H1 (cell line): ENCODE measurements around the gene LRP1. TPM values are rescaled to one million over a fixed set of nuclear protein-coding genes. Genes with fewer than 3 reads are reported as not detected.

Source experiments
- CTCF ChIA-PET: fragments of 300-600 bp; sonication (Branson Sonifier 250); formaldehyde crosslinking; loops from one replicate; lab custom pipeline; 2021; ENCODE audit not compliant: partially characterized antibody; lab: Charles Lee
- POLR2A ChIA-PET: fragments of 300-600 bp; sonication (Branson Sonifier 250); formaldehyde crosslinking; loops from one replicate; lab custom pipeline; 2021; ENCODE audit warnings: inconsistent platforms; ENCODE audit not compliant: partially characterized antibody; lab: Charles Lee
- DNase-seq, 2 experiments: peaks; one replicate each; pipeline versions ENCODE4 v3.0.0 to v3.0.0-alpha.2; 2010 to 2022; ENCODE audit warnings: low spot score in 2 of 2, low read depth in 1 of 2, mixed read lengths in 1 of 2
- FAIRE-seq: peaks from 2 replicates; lab custom pipeline; 2011; peaks lifted over from hg19 to GRCh38; lab: Jason Lieb, UNC
- H2AFZ ChIP-seq: 2 replicates; pipeline ENCODE4 v1.8.1; 2012; ENCODE audit warnings: low read length, inconsistent platforms
- H2AK5ac ChIP-seq: 2 replicates; pipeline ENCODE4 v1.6.1; 2013; ENCODE audit warnings: low read depth, low read length
- H2BK120ac ChIP-seq: replicated peaks from 2 replicates; pipeline ENCODE3; 2013; ENCODE audit warnings: low read depth, low read length, inconsistent platforms
- H2BK12ac ChIP-seq: 2 replicates; pipeline ENCODE4 v1.6.1; 2013; ENCODE audit warnings: low read depth, low read length
- H2BK15ac ChIP-seq: 2 replicates; pipeline ENCODE4 v1.6.1; 2013; ENCODE audit warnings: low read length
- H2BK20ac ChIP-seq: 2 replicates; pipeline ENCODE4 v1.6.1; 2013; ENCODE audit warnings: low read length
- H2BK5ac ChIP-seq: 2 replicates; pipeline ENCODE4 v1.6.1; 2013; ENCODE audit warnings: low read depth, low read length
- H3K14ac ChIP-seq: 2 replicates; pipeline ENCODE4 v1.6.1; 2013; ENCODE audit warnings: inconsistent platforms; ENCODE audit not compliant: insufficient read length
- H3K18ac ChIP-seq: 2 replicates; pipeline ENCODE4 v1.6.1; 2013; ENCODE audit warnings: low read length; ENCODE audit errors: extremely low read depth
- H3K23ac ChIP-seq: 2 replicates; pipeline ENCODE4 v1.6.1; 2013; ENCODE audit warnings: inconsistent platforms; ENCODE audit not compliant: insufficient read length
- H3K23me2 ChIP-seq: 2 replicates; pipeline ENCODE4 v1.6.1; 2013; ENCODE audit warnings: low read depth, low read length
- H3K27ac ChIP-seq: 2 replicates; pipeline ENCODE4 v1.6.1; 2011; ENCODE audit warnings: low read depth, low read length, inconsistent platforms
- H3K27me3 ChIP-seq, 4 experiments: replicated peaks in 1 of 4; 1 replicate in 1 of 4; 2 replicates in 3 of 4; pipeline versions ENCODE4 v1.6.1 to v1.8.1; 2011 to 2013; ENCODE audit warnings: low read length in 3 of 4, mild to moderate bottlenecking in 3 of 4, inconsistent platforms in 2 of 4, mixed read lengths in 2 of 4, moderate library complexity in 1 of 4; ENCODE audit not compliant: control insufficient read depth in 3 of 4, insufficient read depth in 3 of 4; ENCODE audit errors: extremely low read depth in 1 of 4
- H3K36me3 ChIP-seq, 4 experiments: 2 replicates each; pipeline versions ENCODE4 v1.6.1 to v1.8.1; 2011 to 2013; ENCODE audit warnings: mild to moderate bottlenecking in 4 of 4, low read length in 3 of 4, moderate library complexity in 2 of 4, control low read depth in 1 of 4, inconsistent platforms in 1 of 4; ENCODE audit not compliant: insufficient read depth in 4 of 4, control insufficient read depth in 2 of 4
- H3K4ac ChIP-seq: replicated peaks from 2 replicates; pipeline ENCODE3; 2013; ENCODE audit warnings: low read length, low read depth, mixed read lengths, inconsistent platforms; ENCODE audit not compliant: insufficient read length
- H3K4me1 ChIP-seq, 4 experiments: replicated peaks in 1 of 4; 1 replicate in 1 of 4; 2 replicates in 3 of 4; pipeline versions ENCODE4 v1.6.1 to v1.8.1; 2011 to 2013; ENCODE audit warnings: low read length in 3 of 4, inconsistent platforms in 2 of 4, mixed read lengths in 1 of 4; ENCODE audit not compliant: insufficient read depth in 4 of 4, control insufficient read depth in 3 of 4
- H3K4me2 ChIP-seq, 2 experiments: 2 replicates each; pipeline versions ENCODE4 v1.6.1 to v1.8.1; 2011 to 2013; ENCODE audit warnings: low read depth in 2 of 2, low read length in 2 of 2, control low read depth in 1 of 2, inconsistent platforms in 1 of 2, mild to moderate bottlenecking in 1 of 2; ENCODE audit not compliant: insufficient read depth in 1 of 2
- H3K4me3 ChIP-seq, 4 experiments: fragments of 200-600, 300-600 bp in 1 of 4; sonication (generic), shearing (Covaris generic), sonication (Bioruptor Twin) in 1 of 4; 2 replicates each; pipeline versions ENCODE4 v1.5.1 to v1.8.1; 2011 to 2016; ENCODE audit warnings: low read length in 4 of 4, low read depth in 3 of 4, control low read depth in 2 of 4, inconsistent platforms in 2 of 4, mild to moderate bottlenecking in 2 of 4, mixed read lengths in 1 of 4, moderate library complexity in 1 of 4; ENCODE audit not compliant: insufficient read depth in 2 of 4; ENCODE audit errors: extremely low read depth in 1 of 4
- H3K56ac ChIP-seq: replicated peaks from 2 replicates; pipeline ENCODE3; 2013; ENCODE audit warnings: low read depth, mild to moderate bottlenecking, mixed read lengths, low read length, inconsistent platforms; ENCODE audit not compliant: insufficient read length
- H3K79me1 ChIP-seq: 2 replicates; pipeline ENCODE4 v1.6.1; 2013; ENCODE audit warnings: low read depth, low read length, control low read depth
- H3K79me2 ChIP-seq, 2 experiments: 2 replicates each; pipeline versions ENCODE4 v1.6.1 to v1.8.1; 2012 to 2013; ENCODE audit warnings: low read length in 2 of 2, mild to moderate bottlenecking in 2 of 2, inconsistent platforms in 1 of 2; ENCODE audit not compliant: insufficient read depth in 2 of 2, control insufficient read depth in 1 of 2
- H3K9ac ChIP-seq, 4 experiments: replicated peaks in 1 of 4; 1 replicate in 1 of 4; 2 replicates in 3 of 4; pipeline versions ENCODE4 v1.6.1 to v1.8.1; 2011 to 2013; ENCODE audit warnings: low read depth in 3 of 4, low read length in 3 of 4, control low read depth in 2 of 4, mild to moderate bottlenecking in 2 of 4, moderate library complexity in 2 of 4, inconsistent platforms in 1 of 4; ENCODE audit errors: extremely low read depth in 1 of 4
- H3K9me3 ChIP-seq, 2 experiments: 2 replicates each; pipeline versions ENCODE4 v1.6.1 to v1.8.1; 2012 to 2013; ENCODE audit warnings: mild to moderate bottlenecking in 2 of 2, moderate library complexity in 2 of 2, control low read depth in 1 of 2, inconsistent platforms in 1 of 2, low read depth in 1 of 2, low read length in 1 of 2, mixed read lengths in 1 of 2; ENCODE audit not compliant: insufficient read depth in 2 of 2
- H4K20me1 ChIP-seq, 2 experiments: replicated peaks in 1 of 2; 2 replicates each; pipeline versions ENCODE3 to v1.8.1; 2011 to 2013; ENCODE audit warnings: inconsistent platforms in 2 of 2, low read length in 2 of 2, mild to moderate bottlenecking in 1 of 2; ENCODE audit not compliant: insufficient read depth in 2 of 2, control insufficient read depth in 1 of 2
- H4K5ac ChIP-seq: 2 replicates; pipeline ENCODE4 v1.6.1; 2013; ENCODE audit warnings: low read length, low read depth, mixed read lengths, inconsistent platforms; ENCODE audit not compliant: insufficient read length
- H4K8ac ChIP-seq: 2 replicates; pipeline ENCODE4 v1.8.0; 2013; ENCODE audit warnings: mild to moderate bottlenecking, moderate library complexity, low read length, inconsistent platforms; ENCODE audit not compliant: insufficient read depth; ENCODE audit errors: extremely low read depth
- H4K91ac ChIP-seq: replicated peaks from 2 replicates; pipeline ENCODE3; 2013; ENCODE audit warnings: low read length, mixed read lengths, inconsistent platforms; ENCODE audit not compliant: insufficient read length
- CBX8 ChIP-seq: fragments of 300-800, 300-1000 bp; sonication (generic); IDR thresholded peaks from 2 replicates; pipeline ENCODE4 v1.7.1; 2016; ENCODE audit warnings: low read depth, low read length, borderline replicate concordance
- CHD1 ChIP-seq: IDR thresholded peaks from 2 replicates; pipeline ENCODE4 v1.6.1; 2012; ENCODE audit warnings: low read depth, low read length, improper control_type of control experiment
- CTCF ChIP-seq, 3 experiments: IDR thresholded peaks; 1 replicate in 2 of 3; 2 replicates in 1 of 3; pipeline versions ENCODE4 v1.5.1 to v1.6.1; 2011; ENCODE audit warnings: low read length in 3 of 3, mild to moderate bottlenecking in 3 of 3, inconsistent platforms in 2 of 3, low read depth in 1 of 3, moderate library complexity in 1 of 3; ENCODE audit not compliant: insufficient read depth in 1 of 3; ENCODE audit errors: control extremely low read depth in 1 of 3
- E2F6 ChIP-seq: IDR thresholded peaks from 2 replicates; pipeline ENCODE4 v1.6.1; 2012; ENCODE audit warnings: inconsistent platforms
- EZH2 ChIP-seq: fragments of 200-600 bp; sonication (generic); IDR thresholded peaks from 2 replicates; pipeline ENCODE4 v1.7.1; 2012; ENCODE audit warnings: low read depth, mild to moderate bottlenecking, moderate library complexity, low read length, inconsistent platforms; ENCODE audit not compliant: severe bottlenecking
- SIRT6 ChIP-seq: IDR thresholded peaks from one replicate; pipeline ENCODE4 v1.7.1; 2012; ENCODE audit warnings: low read length, inconsistent platforms
- SRF ChIP-seq: IDR thresholded peaks from 2 replicates; pipeline ENCODE4 v1.6.1; 2011; ENCODE audit warnings: mild to moderate bottlenecking, low read depth, low read length, moderate library complexity
- YY1 ChIP-seq: IDR thresholded peaks from 2 replicates; pipeline ENCODE4 v1.6.1; 2011; ENCODE audit warnings: low read depth, mild to moderate bottlenecking, low read length
- WGBS, 2 experiments: shearing (Covaris generic) in 1 of 2; methylation state at CpG; one replicate each; pipeline versions ENCODE4 v1.1.6 to v1.1.7; 2013 to 2015; ENCODE audit warnings: low lambda C conversion rate in 2 of 2, mixed read lengths in 2 of 2, inconsistent platforms in 1 of 2, low coverage in 1 of 2, missing lambda C conversion rate in 1 of 2; ENCODE audit not compliant: insufficient replicate concordance in 2 of 2, insufficient coverage in 1 of 2, insufficient read length in 1 of 2; ENCODE audit errors: extremely low coverage in 1 of 2, missing lambda C conversion rate in 1 of 2; 5-methylcytosine and 5-hydroxymethylcytosine counted together
- polyA plus RNA-seq, 7 experiments: library from polyadenylated mRNA; depleted of rRNA in 3 of 7; stranded (reverse) in 5 of 7; unstranded in 2 of 7; fragments of >200 nt in 5 of 7; fragments of 200-250 nt in 2 of 7; gene quantifications; 1 replicate in 5 of 7; 2 replicates in 1 of 7; 4 replicates in 1 of 7; pipeline versions ENCODE4 v1.2.1 to v1.2.3, GENCODE V29; 2011 to 2013; ENCODE audit warnings: missing spikeins in 2 of 7, mixed read lengths in 2 of 7
- total RNA-seq: library from RNA; stranded (reverse); fragmentation: NEBNext Ultra II Directional; extraction: Animal tissue kit (Norgen Biotek cat#: 25700); gene quantifications from 2 replicates; pipeline ENCODE4 v1.2.1, GENCODE V29; 2021

The LRP1 gene
- total and polyA plus RNA-seq, 2 of the 8 experiments (the other 6 are each of a cell fraction or from before 2014, with no cell fraction given) = 35.3 to 92.5 TPM

GRCh38 chr12:57201219-57201618, 72.9 kb downstream of the LRP1 start:
- Histone ChIP-seq H2BK5ac (no peak overlapping the region), H2BK120ac (no peak overlapping the region), H2BK15ac (no peak overlapping the region), H2AK5ac (no peak overlapping the region), H3K14ac (no peak overlapping the region), H3K56ac (no peak overlapping the region), H3K23me2 (no peaks in the 10 kb centered on the region), H3K36me3 (peaks cover 54 to 98% (median 91%) of the 10 kb centered on the region in 4 experiments), H4K91ac (no peak overlapping the region), H3K23ac (no peak overlapping the region), H3K4me1 (no peaks in the 10 kb centered on the region), H4K8ac (no peak overlapping the region), H2BK20ac (no peak overlapping the region), H3K79me1 (no peaks in the 10 kb centered on the region; the same call in 1 of the 2 replicates), H3K79me2 (no peaks in the 10 kb centered on the region), H3K27me3 (no peaks in the 10 kb centered on the region), H3K27ac (no peak overlapping the region), H4K5ac (no peak overlapping the region), H3K4me3 (no peak overlapping the region), H3K4ac (no peak overlapping the region), H3K9me3 (no peaks in the 10 kb centered on the region), H2AFZ (no peak overlapping the region), H3K4me2 (no peak overlapping the region), H4K20me1 (peaks cover 14 to 27% of the 10 kb centered on the region in 2 experiments), H2BK12ac (no peak overlapping the region), H3K18ac (no peak overlapping the region), H3K9ac (no peak overlapping the region)
- FAIRE-seq (no peak), DNase-seq (no peak)
- ChIA-PET CTCF (interaction anchor here (1.1 to 1.4 kb wide), 3 partner anchors 13 to 55 kb away, joined by 3 to 6 read pairs (median 3); no protein-coding TSS in a partner anchor), POLR2A (interaction anchor here (0.7 to 6.5 kb wide), 4 partner anchors 10 to 40 kb away, joined by 4 to 33 read pairs (median 4); partner anchors contain the start of gene SHMT2)
- 96% methylated on average over 8 of the region's 8 CpGs; no CpG with 5 or more reads in 1 of the 2 experiments for WGBS, 2 experiments
- TF ChIP-seq SIRT6 (no peak), CHD1 (no peak), CTCF (IDR thresholded peaks at IDR 0.05; ENCODE audit: control extremely low read depth in 1 of 3, insufficient read depth in 1 of 3, low read depth in 1 of 3, low read length in 3 of 3) (no peak), SRF (no peak), YY1 (no peak), E2F6 (no peak), CBX8 (no peak), EZH2 (no peak)
